ENCODE measurements around the gene TADA1.

GRCh38 chr1:166907763-166908162 lies 31.7 kb upstream of the TADA1 start:
- TF ChIP-seq CTCF (IDR thresholded peaks at IDR 0.05) (no peak), MAZ (IDR thresholded peaks at IDR 0.05; ENCODE audit: borderline replicate concordance, low read depth, low read length) (no peak), MAX (IDR thresholded peaks at IDR 0.05) (no peak), MYC (IDR thresholded peaks at IDR 0.05; ENCODE audit: borderline replicate concordance, low read length) (no peak), PBX3 (IDR thresholded peaks at IDR 0.05) (no peak), CEBPB (IDR thresholded peaks at IDR 0.05) (no peak), RAD21 (conservative IDR thresholded peaks at IDR 0.05 in 1 of 2, IDR thresholded peaks at IDR 0.05 in 1 of 2) (no peak), EP300 (IDR thresholded peaks at IDR 0.05) (no peak), REST (IDR thresholded peaks at IDR 0.05) (no peak)
